Breast epithelium (tissue), 3 donors: ENCODE results near the gene BMPER.

Experiments used
- CTCF ChIP-seq, 3 donors: fragments of 450-650 bp; IDR thresholded peaks; one replicate each; pipeline ENCODE4 v1.5.1; 2016 to 2017; ENCODE audit warnings: antibody characterized with exemption in 3 of 3, mild to moderate bottlenecking in 3 of 3, moderate library complexity in 3 of 3
- POLR2A ChIP-seq: fragments of 450-650 bp; IDR thresholded peaks from one replicate; pipeline ENCODE4 v1.6.1; 2016; ENCODE audit warnings: antibody characterized with exemption, mild to moderate bottlenecking, moderate library complexity
- POLR2AphosphoS5 ChIP-seq, 3 donors: sonication (generic); formaldehyde crosslinking; IDR thresholded peaks; one replicate each; pipeline ENCODE4 v1.6.1; 2017; ENCODE audit warnings: antibody characterized with exemption in 3 of 3

- TF ChIP-seq CTCF (IDR thresholded peaks at IDR 0.05), result no peak
- no peak for TF ChIP-seq POLR2A
- TF ChIP-seq POLR2AphosphoS5 (IDR thresholded peaks at IDR 0.05), result no peak
Measured at GRCh38 chr7:33933611-33934281, 28.4 kb downstream of the BMPER start.
